ENCODE results near the gene CISTR.

CISTR gene

GRCh38 chr12:53700567-53700966 lies 51.2 kb downstream of the CISTR start:
- peaks cover 53 to 66% of the 10 kb centered on the region in 2 donors for H3K27me3 ChIP-seq (ENCODE audit: control insufficient read depth in 1 of 2, insufficient read depth in 2 of 2, low read length in 2 of 2)
- no peaks in the 10 kb centered on the region for H3K36me3 ChIP-seq (ENCODE audit: control insufficient read depth in 2 of 2, insufficient read depth in 2 of 2, low read length in 2 of 2)
- no peak overlapping the region for H3K4me3 ChIP-seq (ENCODE audit: low read length in 2 of 2)
- peaks cover 3% of the 10 kb centered on the region for H3K4me1 ChIP-seq (ENCODE audit: control insufficient read depth, insufficient read depth, low read length)
- H3K9ac ChIP-seq (ENCODE audit: low read length in 2 of 2) = no peak overlapping the region
- H3K27ac ChIP-seq (ENCODE audit: low read length) = no peak overlapping the region
- H3K9me3 ChIP-seq (ENCODE audit: control insufficient read depth in 2 of 2, low read length in 2 of 2) = no peaks in the 10 kb centered on the region

- H3K4me1 ChIP-seq (ENCODE audit: control insufficient read depth, insufficient read depth, low read length) = peaks cover 3% of the 10 kb centered on the region
- H3K4me3 ChIP-seq (ENCODE audit: low read length in 2 of 2) = no peak overlapping the region
- H3K27me3 ChIP-seq (ENCODE audit: control insufficient read depth in 1 of 2, insufficient read depth in 2 of 2, low read length in 2 of 2) = peaks cover 59 to 71% of the 10 kb centered on the region in 2 donors
- no peaks in the 10 kb centered on the region for H3K9me3 ChIP-seq (ENCODE audit: control insufficient read depth in 2 of 2, low read length in 2 of 2)
- H3K9ac ChIP-seq (ENCODE audit: low read length in 2 of 2) = no peak overlapping the region
- H3K27ac ChIP-seq (ENCODE audit: low read length) = no peak overlapping the region
- no peaks in the 10 kb centered on the region for H3K36me3 ChIP-seq (ENCODE audit: control insufficient read depth in 2 of 2, insufficient read depth in 2 of 2, low read length in 2 of 2)
These were observed 52.1 kb downstream of the CISTR start for GRCh38 chr12:53699678-53700025.

- Histone ChIP-seq H3K9ac (ENCODE audit: low read length in 2 of 2) (no peak overlapping the region), H3K9me3 (ENCODE audit: control insufficient read depth in 2 of 2, low read length in 2 of 2) (no peaks in the 10 kb centered on the region), H3K27me3 (ENCODE audit: control insufficient read depth in 1 of 2, insufficient read depth in 2 of 2, low read length in 2 of 2) (peaks cover 63 to 70% of the 10 kb centered on the region in 2 donors), H3K36me3 (ENCODE audit: control insufficient read depth in 2 of 2, insufficient read depth in 2 of 2, low read length in 2 of 2) (no peaks in the 10 kb centered on the region), H3K4me1 (ENCODE audit: control insufficient read depth, insufficient read depth, low read length) (peaks cover 3% of the 10 kb centered on the region), H3K4me3 (ENCODE audit: low read length in 2 of 2) (no peak overlapping the region), H3K27ac (ENCODE audit: low read length) (no peak overlapping the region)
These were observed 52.7 kb downstream of the CISTR start for GRCh38 chr12:53698948-53699677.

- peaks cover 3% of the 10 kb centered on the region for H3K4me1 ChIP-seq (ENCODE audit: control insufficient read depth, insufficient read depth, low read length)
- peaks cover 54 to 65% of the 10 kb centered on the region in 2 donors for H3K27me3 ChIP-seq (ENCODE audit: control insufficient read depth in 1 of 2, insufficient read depth in 2 of 2, low read length in 2 of 2)
- peak overlapping the region in 1 of 2 donors; percentile 60 for H3K4me3 ChIP-seq (ENCODE audit: low read length in 2 of 2)
- H3K9me3 ChIP-seq (ENCODE audit: control insufficient read depth in 2 of 2, low read length in 2 of 2) = no peaks in the 10 kb centered on the region
- no peak overlapping the region for H3K9ac ChIP-seq (ENCODE audit: low read length in 2 of 2)
- no peak overlapping the region for H3K27ac ChIP-seq (ENCODE audit: low read length)
- no peaks in the 10 kb centered on the region for H3K36me3 ChIP-seq (ENCODE audit: control insufficient read depth in 2 of 2, insufficient read depth in 2 of 2, low read length in 2 of 2)
These were observed 55.0 kb downstream of the CISTR start for GRCh38 chr12:53696655-53697331.

Measured in stomach smooth muscle (tissue), 2 donors.